Keratinocyte (primary cell): ENCODE measurements around the gene CETN3. TPM values are rescaled to one million over a fixed set of nuclear protein-coding genes. Genes with fewer than 3 reads are reported as not detected.
"Not testable (repeated sequence)": the region's sequence is repeated elsewhere in the genome, so short reads cannot be mapped to it uniquely, and the experiment has no call there.

Experiments
- DNase-seq: peaks from one replicate; pipeline ENCODE4 v3.0.0-alpha.2; 2011; ENCODE audit warnings: low read depth, missing footprints, low spot score
- FAIRE-seq: peaks from 2 replicates; lab custom pipeline; 2011; peaks lifted over from hg19 to GRCh38; lab: Jason Lieb, UNC
- H2AFZ ChIP-seq: 2 replicates; pipeline ENCODE4 v1.6.0; 2012; ENCODE audit warnings: low read length, control low read depth, inconsistent platforms; ENCODE audit not compliant: control insufficient read depth
- H3K27ac ChIP-seq: 2 replicates; pipeline ENCODE4 v1.5.1; 2011; ENCODE audit warnings: low read length; ENCODE audit not compliant: control insufficient read depth, insufficient read depth
- H3K27me3 ChIP-seq: 3 replicates; pipeline ENCODE4 v1.6.0; 2011; ENCODE audit warnings: low read length; ENCODE audit not compliant: control insufficient read depth, insufficient read depth; ENCODE audit errors: extremely low read depth
- H3K36me3 ChIP-seq, 2 experiments: 2 replicates in 1 of 2; 3 replicates in 1 of 2; pipeline ENCODE4 v1.5.1; 2011; ENCODE audit warnings: low read length in 2 of 2, mild to moderate bottlenecking in 1 of 2; ENCODE audit not compliant: control insufficient read depth in 2 of 2, insufficient read depth in 2 of 2; ENCODE audit errors: extremely low read depth in 1 of 2
- H3K4me1 ChIP-seq: 3 replicates; pipeline ENCODE4 v1.5.1; 2011; ENCODE audit warnings: low read length; ENCODE audit not compliant: control insufficient read depth, insufficient read depth; ENCODE audit errors: extremely low read depth
- H3K4me2 ChIP-seq: 3 replicates; pipeline ENCODE4 v1.6.0; 2011; ENCODE audit warnings: low read depth, low read length; ENCODE audit not compliant: control insufficient read depth, insufficient read depth; ENCODE audit errors: extremely low read depth
- H3K4me3 ChIP-seq, 3 experiments: fragments of 200-600 bp in 1 of 3; sonication (generic) in 1 of 3; 2 replicates in 2 of 3; 3 replicates in 1 of 3; pipeline ENCODE4 v1.5.1; 2011 to 2016; ENCODE audit warnings: low read length in 3 of 3, mild to moderate bottlenecking in 3 of 3, control low read depth in 2 of 3, inconsistent platforms in 1 of 3, low read depth in 1 of 3, mixed read lengths in 1 of 3, mixed run types in 1 of 3, moderate library complexity in 1 of 3; ENCODE audit not compliant: control insufficient read depth in 2 of 3, insufficient read depth in 2 of 3; ENCODE audit errors: extremely low read depth in 1 of 3
- H3K79me2 ChIP-seq: 2 replicates; pipeline ENCODE4 v1.6.0; 2012; ENCODE audit warnings: low read length; ENCODE audit not compliant: control insufficient read depth, insufficient read depth
- H3K9ac ChIP-seq: 3 replicates; pipeline ENCODE4 v1.6.0; 2011; ENCODE audit warnings: low read length; ENCODE audit not compliant: control insufficient read depth, insufficient read depth; ENCODE audit errors: extremely low read depth
- H3K9me1 ChIP-seq: 3 replicates; pipeline ENCODE4 v1.6.0; 2011; ENCODE audit warnings: low read length; ENCODE audit not compliant: control insufficient read depth, insufficient read depth; ENCODE audit errors: extremely low read depth
- H3K9me3 ChIP-seq: 2 replicates; pipeline ENCODE4 v1.5.1; 2012; ENCODE audit warnings: low read depth, low read length; ENCODE audit not compliant: control insufficient read depth
- H4K20me1 ChIP-seq: 3 replicates; pipeline ENCODE4 v1.6.0; 2011; ENCODE audit warnings: low read length; ENCODE audit not compliant: control insufficient read depth, insufficient read depth; ENCODE audit errors: extremely low read depth
- EZH2 ChIP-seq: IDR thresholded peaks from one replicate; pipeline ENCODE4 v1.6.1; 2012; ENCODE audit warnings: inconsistent platforms, mild to moderate bottlenecking, low read length, moderate library complexity
- dilution Hi-C: fragments of 300-500 bp; cut with MboI; formaldehyde crosslinking; loops from one replicate; pipeline ENCODE4 v1.7.0; 2020; ENCODE audit warnings: low sequenced_read_pairs; ENCODE audit not compliant: extremely low pct_ligation_motif_present
- polyA plus RNA-seq, 5 experiments: library from polyadenylated mRNA; depleted of rRNA in 3 of 5; stranded (reverse) in 3 of 5; stranded (forward) in 1 of 5; unstranded in 1 of 5; fragments of >200 nt; gene quantifications; 1 replicate in 1 of 5; 2 replicates in 3 of 5; 3 replicates in 1 of 5; pipeline versions ENCODE4 v1.2.1 to v1.2.3, GENCODE V29; 2011 to 2012; ENCODE audit warnings: missing spikeins in 2 of 5, low read depth in 1 of 5, low replicate concordance in 1 of 5
- TF ChIP-seq, protein P1 (sequence below), 3 experiments: IDR thresholded peaks in 1 of 3; conservative IDR thresholded peaks in 1 of 3; optimal IDR thresholded peaks in 1 of 3; 2 replicates in 2 of 3; 3 replicates in 1 of 3; pipeline versions ENCODE3 to v1.5.1; 2011; ENCODE audit warnings: low read length in 3 of 3, mild to moderate bottlenecking in 3 of 3, moderate library complexity in 2 of 3, control low read depth in 1 of 3, inconsistent platforms in 1 of 3; ENCODE audit not compliant: insufficient read depth in 2 of 3; ENCODE audit errors: extremely low read depth in 1 of 3

Gene CETN3
- polyA plus RNA-seq, 1 donor (not counting 4 experiments of a cell fraction or from before 2014, with no cell fraction given): 31.2 TPM

DNA sequence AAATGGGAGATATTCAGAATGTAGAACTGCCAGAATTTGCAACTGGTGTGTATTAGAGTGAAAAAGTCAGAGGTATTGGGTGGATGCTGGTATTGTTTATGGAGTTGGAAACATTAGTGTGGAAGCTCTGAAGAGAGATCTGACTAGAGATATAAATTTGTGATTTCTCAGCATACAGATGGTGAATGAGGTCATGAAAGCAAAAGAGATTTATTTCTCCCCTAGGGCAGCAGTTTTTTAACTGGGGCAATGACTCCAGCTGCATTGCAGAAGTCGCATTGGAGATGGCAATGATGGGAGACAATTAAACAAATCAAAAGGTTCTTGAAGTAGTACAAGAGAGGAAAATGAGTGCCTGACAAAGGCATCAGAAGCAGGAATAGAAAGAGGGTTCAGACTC, 64.9 kb downstream of the CETN3 start:
- Histone ChIP-seq H3K36me3 (no peaks in the 10 kb centered on the region), H3K9me3 (no peaks in the 10 kb centered on the region), H3K9ac (no peak overlapping the region), H4K20me1 (no peaks in the 10 kb centered on the region), H3K79me2 (no peaks in the 10 kb centered on the region), H3K4me2 (no peak overlapping the region), H3K9me1 (no peaks in the 10 kb centered on the region), H3K4me1 (no peaks in the 10 kb centered on the region), H2AFZ (no peak overlapping the region), H3K27ac (no peak overlapping the region), H3K27me3 (no peaks in the 10 kb centered on the region), H3K4me3 (no peak overlapping the region)
- FAIRE-seq (no peak), DNase-seq (no peak)
- dilution Hi-C loops: no loop called here
- TF ChIP-seq, protein P1, sequence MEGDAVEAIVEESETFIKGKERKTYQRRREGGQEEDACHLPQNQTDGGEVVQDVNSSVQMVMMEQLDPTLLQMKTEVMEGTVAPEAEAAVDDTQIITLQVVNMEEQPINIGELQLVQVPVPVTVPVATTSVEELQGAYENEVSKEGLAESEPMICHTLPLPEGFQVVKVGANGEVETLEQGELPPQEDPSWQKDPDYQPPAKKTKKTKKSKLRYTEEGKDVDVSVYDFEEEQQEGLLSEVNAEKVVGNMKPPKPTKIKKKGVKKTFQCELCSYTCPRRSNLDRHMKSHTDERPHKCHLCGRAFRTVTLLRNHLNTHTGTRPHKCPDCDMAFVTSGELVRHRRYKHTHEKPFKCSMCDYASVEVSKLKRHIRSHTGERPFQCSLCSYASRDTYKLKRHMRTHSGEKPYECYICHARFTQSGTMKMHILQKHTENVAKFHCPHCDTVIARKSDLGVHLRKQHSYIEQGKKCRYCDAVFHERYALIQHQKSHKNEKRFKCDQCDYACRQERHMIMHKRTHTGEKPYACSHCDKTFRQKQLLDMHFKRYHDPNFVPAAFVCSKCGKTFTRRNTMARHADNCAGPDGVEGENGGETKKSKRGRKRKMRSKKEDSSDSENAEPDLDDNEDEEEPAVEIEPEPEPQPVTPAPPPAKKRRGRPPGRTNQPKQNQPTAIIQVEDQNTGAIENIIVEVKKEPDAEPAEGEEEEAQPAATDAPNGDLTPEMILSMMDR (optimal IDR thresholded peaks at IDR 0.05 in 1 of 3, IDR thresholded peaks at IDR 0.05 in 1 of 3, conservative IDR thresholded peaks at IDR 0.05 in 1 of 3; ENCODE audit: extremely low read depth in 1 of 3, insufficient read depth in 2 of 3, low read length in 3 of 3): no peak
- no peak for TF ChIP-seq EZH2

DNA sequence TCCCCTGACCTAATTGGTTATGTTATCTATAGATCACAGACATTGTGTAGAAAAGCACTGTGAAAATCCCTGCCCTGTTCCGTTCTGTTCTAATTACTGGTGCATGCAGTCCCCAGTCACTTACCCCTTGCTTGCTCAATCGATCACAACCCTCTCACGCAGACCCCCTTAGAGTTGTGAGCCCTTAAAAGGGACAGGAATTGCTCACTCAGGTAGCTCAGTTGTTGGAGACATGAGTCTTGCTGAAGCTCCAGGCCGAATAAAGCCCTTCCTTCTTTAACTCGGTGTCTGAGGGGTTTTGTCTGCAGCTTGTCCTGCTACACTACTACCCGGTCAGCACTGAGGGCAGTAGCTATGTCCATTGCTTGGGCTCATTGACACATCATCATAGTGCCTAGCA, 65.8 kb downstream of the CETN3 start:
- FAIRE-seq, DNase-seq, H3K9ac ChIP-seq, H3K27me3 ChIP-seq, H3K27ac ChIP-seq, H3K9me1 ChIP-seq, H3K9me3 ChIP-seq, H3K4me1 ChIP-seq, H3K4me2 ChIP-seq, dilution Hi-C loops, H4K20me1 ChIP-seq, H3K79me2 ChIP-seq, H3K4me3 ChIP-seq, H3K36me3 ChIP-seq, H2AFZ ChIP-seq: not testable (repeated sequence)

DNA sequence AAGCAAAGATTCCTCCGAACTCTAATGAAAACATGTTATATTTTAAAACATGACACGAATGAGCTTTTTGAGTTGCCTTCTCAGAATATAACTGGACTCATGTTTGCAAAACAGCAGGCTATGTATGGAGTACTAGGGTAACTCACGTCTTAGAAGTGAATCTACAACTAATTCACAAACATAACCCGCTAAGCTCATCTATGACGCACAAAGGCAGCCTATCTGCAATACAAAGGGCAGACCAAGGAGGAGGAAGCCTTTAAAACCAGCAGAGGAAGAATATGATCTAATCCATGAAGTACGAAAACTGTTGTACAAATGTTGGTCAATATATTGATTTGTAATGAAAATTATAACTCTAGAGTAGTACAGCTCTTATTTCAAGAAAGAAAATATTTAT, 67.0 kb downstream of the CETN3 start:
- no peaks in the 10 kb centered on the region for H3K9me1 ChIP-seq
- no peak overlapping the region for H3K27ac ChIP-seq
- dilution Hi-C loops: no loop called here
- H3K4me3 ChIP-seq: no peak overlapping the region
- H3K4me2 ChIP-seq: no peak overlapping the region
- DNase-seq (no peak), FAIRE-seq (no peak)
- H3K9me3 ChIP-seq: no peaks in the 10 kb centered on the region
- no peaks in the 10 kb centered on the region for H3K4me1 ChIP-seq
- H4K20me1 ChIP-seq: no peaks in the 10 kb centered on the region
- TF ChIP-seq, protein P1 (optimal IDR thresholded peaks at IDR 0.05 in 1 of 3, IDR thresholded peaks at IDR 0.05 in 1 of 3, conservative IDR thresholded peaks at IDR 0.05 in 1 of 3; ENCODE audit: extremely low read depth in 1 of 3, insufficient read depth in 2 of 3, low read length in 3 of 3): no peak
- no peak for TF ChIP-seq EZH2
- no peaks in the 10 kb centered on the region for H3K79me2 ChIP-seq
- no peaks in the 10 kb centered on the region for H3K36me3 ChIP-seq
- H2AFZ ChIP-seq: no peak overlapping the region
- H3K9ac ChIP-seq: no peak overlapping the region
- no peaks in the 10 kb centered on the region for H3K27me3 ChIP-seq
